Upper lobe of left lung (tissue), 6 donors: ENCODE results near the gene KLK2. TPM values are rescaled to one million over a fixed set of nuclear protein-coding genes. Genes with fewer than 3 reads are reported as not detected.

Experiments
- ATAC-seq, 2 donors: fragments of 200-7000 bp; cut with Tn5 transposase; one replicate each; pipeline ENCODE4 v1.9.1; 2022; ENCODE audit warnings: mild to moderate bottlenecking in 2 of 2, moderate library complexity in 2 of 2; ENCODE audit not compliant: low FRiP score in 2 of 2
- DNase-seq, 2 donors: peaks; one replicate each; pipeline ENCODE4 v3.0.0-alpha.2; 2019 to 2020
- H3K27ac ChIP-seq, 4 donors: fragments of 200-600 bp; sonication (generic); one replicate each; pipeline ENCODE4 v1.5.1; 2016 to 2019
- H3K27me3 ChIP-seq, 4 donors: fragments of 200-600 bp; sonication (generic); one replicate each; pipeline ENCODE4 v1.5.1; 2017 to 2019
- H3K36me3 ChIP-seq, 4 donors: fragments of 200-600 bp; sonication (generic); one replicate each; pipeline ENCODE4 v1.5.1; 2016 to 2019
- H3K4me1 ChIP-seq, 4 donors: fragments of 200-600 bp; sonication (generic); one replicate each; pipeline ENCODE4 v1.5.1; 2018 to 2019
- H3K4me3 ChIP-seq, 4 donors: fragments of 200-600 bp; sonication (generic); one replicate each; pipeline ENCODE4 v1.5.1; 2017 to 2019; ENCODE audit warnings: mild to moderate bottlenecking in 2 of 4, moderate library complexity in 1 of 4
- H3K9me3 ChIP-seq, 4 donors: fragments of 200-600 bp; sonication (generic); one replicate each; pipeline ENCODE4 v1.5.1; 2018 to 2019
- EP300 ChIP-seq, 4 donors: sonication (generic); formaldehyde crosslinking; IDR thresholded peaks; one replicate each; pipeline ENCODE4 v1.5.1; 2017; ENCODE audit warnings: antibody characterized with exemption in 4 of 4, control low read depth in 2 of 4
- POLR2A ChIP-seq, 4 donors: fragments of 450-650 bp; IDR thresholded peaks; one replicate each; pipeline ENCODE4 v1.5.1; 2016 to 2017; ENCODE audit warnings: antibody characterized with exemption in 4 of 4, mild to moderate bottlenecking in 2 of 4
- POLR2AphosphoS5 ChIP-seq, 2 donors: sonication (generic); formaldehyde crosslinking; IDR thresholded peaks; one replicate each; pipeline ENCODE4 v1.5.1; 2017; ENCODE audit warnings: antibody characterized with exemption in 2 of 2
- WGBS, 2 donors: methylation state at CpG; one replicate each; pipeline ENCODE4 v1.1.5; 2017 to 2018; 5-methylcytosine and 5-hydroxymethylcytosine counted together
- total RNA-seq, 6 donors: library from RNA; depleted of rRNA in 4 of 6; stranded (reverse); fragments of >200 nt in 4 of 6; gene quantifications; one replicate each; pipeline versions ENCODE4 v1.1.0 to v1.2.1, GENCODE V29; 2016 to 2021
- TF ChIP-seq, protein P1 (sequence below), 6 experiments: fragments of 450-650 bp in 4 of 6; fragments of 200-600 bp in 2 of 6; sonication (generic) in 2 of 6; IDR thresholded peaks; one replicate each; pipeline ENCODE4 v1.5.1; 2016 to 2019; ENCODE audit warnings: antibody characterized with exemption in 6 of 6
- donor health status: DM: no; HTN: no; CAD: no; lungs with moderate emphysema.
- donor health status: DM: no; HTN: yes; CAD: no; lungs with severe emphysema.

KLK2 gene
- total RNA-seq, 6 donors from 2014 or later, result not detected

- no peak for TF ChIP-seq EP300 (IDR thresholded peaks at IDR 0.05)
- TF ChIP-seq POLR2AphosphoS5 (IDR thresholded peaks at IDR 0.05), result no peak
- TF ChIP-seq, protein P1, sequence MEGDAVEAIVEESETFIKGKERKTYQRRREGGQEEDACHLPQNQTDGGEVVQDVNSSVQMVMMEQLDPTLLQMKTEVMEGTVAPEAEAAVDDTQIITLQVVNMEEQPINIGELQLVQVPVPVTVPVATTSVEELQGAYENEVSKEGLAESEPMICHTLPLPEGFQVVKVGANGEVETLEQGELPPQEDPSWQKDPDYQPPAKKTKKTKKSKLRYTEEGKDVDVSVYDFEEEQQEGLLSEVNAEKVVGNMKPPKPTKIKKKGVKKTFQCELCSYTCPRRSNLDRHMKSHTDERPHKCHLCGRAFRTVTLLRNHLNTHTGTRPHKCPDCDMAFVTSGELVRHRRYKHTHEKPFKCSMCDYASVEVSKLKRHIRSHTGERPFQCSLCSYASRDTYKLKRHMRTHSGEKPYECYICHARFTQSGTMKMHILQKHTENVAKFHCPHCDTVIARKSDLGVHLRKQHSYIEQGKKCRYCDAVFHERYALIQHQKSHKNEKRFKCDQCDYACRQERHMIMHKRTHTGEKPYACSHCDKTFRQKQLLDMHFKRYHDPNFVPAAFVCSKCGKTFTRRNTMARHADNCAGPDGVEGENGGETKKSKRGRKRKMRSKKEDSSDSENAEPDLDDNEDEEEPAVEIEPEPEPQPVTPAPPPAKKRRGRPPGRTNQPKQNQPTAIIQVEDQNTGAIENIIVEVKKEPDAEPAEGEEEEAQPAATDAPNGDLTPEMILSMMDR (IDR thresholded peaks at IDR 0.05), result no peak
- no peak for TF ChIP-seq POLR2A (IDR thresholded peaks at IDR 0.05)
- DNase-seq, result no peak
- H3K36me3 ChIP-seq, result no peaks in the 10 kb centered on the region
Observed at GRCh38 chr19:50882188-50882587, 8.9 kb downstream of the KLK2 start.

GRCh38 chr19:50889638-50890037 lies 16.4 kb downstream of the KLK2 start:
- ATAC-seq (no peak), DNase-seq (no peak)
- Histone ChIP-seq H3K4me3 (no peak overlapping the region), H3K9me3 (no peaks in the 10 kb centered on the region), H3K27me3 (no peaks in the 10 kb centered on the region), H3K4me1 (no peaks in the 10 kb centered on the region), H3K36me3 (no peaks in the 10 kb centered on the region), H3K27ac (no peak overlapping the region)
- WGBS, 2 donors, result 52 to 61% methylated on average over 3 of the region's 3 CpGs
- TF ChIP-seq POLR2A (IDR thresholded peaks at IDR 0.05) (no peak), POLR2AphosphoS5 (IDR thresholded peaks at IDR 0.05) (no peak), EP300 (IDR thresholded peaks at IDR 0.05) (no peak)
- TF ChIP-seq, protein P1 (IDR thresholded peaks at IDR 0.05), result no peak

More at GRCh38 chr19:50882188-50882587, 8.9 kb downstream of the KLK2 start:
- Histone ChIP-seq H3K27me3 (no peaks in the 10 kb centered on the region), H3K4me1 (no peaks in the 10 kb centered on the region), H3K27ac (no peak overlapping the region), H3K9me3 (no peaks in the 10 kb centered on the region), H3K4me3 (no peak overlapping the region)
- no peak for ATAC-seq
- 60 to 67% methylated on average over 3 of the region's 3 CpGs for WGBS, 2 donors

- WGBS, 2 donors, result 40 to 50% methylated on average over 5 of the region's 5 CpGs
- no peak overlapping the region for H3K4me3 ChIP-seq
- H3K27ac ChIP-seq, result no peak overlapping the region
- DNase-seq (no peak), ATAC-seq (no peak)
- H3K27me3 ChIP-seq, result no peaks in the 10 kb centered on the region
- no peaks in the 10 kb centered on the region for H3K4me1 ChIP-seq
- H3K9me3 ChIP-seq, result no peaks in the 10 kb centered on the region
- TF ChIP-seq POLR2AphosphoS5 (IDR thresholded peaks at IDR 0.05) (no peak), POLR2A (IDR thresholded peaks at IDR 0.05) (no peak), EP300 (IDR thresholded peaks at IDR 0.05) (no peak)
- TF ChIP-seq, protein P1 (IDR thresholded peaks at IDR 0.05), result no peak
- H3K36me3 ChIP-seq, result no peaks in the 10 kb centered on the region
Observed at GRCh38 chr19:50890422-50891252, 17.4 kb downstream of the KLK2 start.

DNA sequence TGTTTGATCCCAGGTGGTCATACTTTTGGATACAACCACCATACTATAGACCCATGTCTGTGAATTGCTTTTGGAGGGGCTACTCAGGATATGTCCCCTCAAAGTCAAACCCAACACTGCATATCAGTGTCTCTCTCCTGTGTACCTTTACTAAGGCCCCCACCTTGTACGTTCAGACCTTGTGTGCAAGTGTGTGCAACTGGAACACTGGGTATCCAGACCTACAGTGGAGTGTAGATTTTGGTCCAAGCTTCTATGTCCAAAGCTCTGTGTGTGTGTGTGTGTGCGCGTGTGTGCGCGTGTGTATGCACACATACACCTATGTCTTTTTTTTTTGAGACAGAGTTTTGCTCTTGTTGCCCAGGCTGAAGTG lies 18.0 kb downstream of the KLK2 start:
- H3K4me1 ChIP-seq, result no peaks in the 10 kb centered on the region
- WGBS, 2 donors, result 85% methylated on average over 5 of the region's 5 CpGs
- no peaks in the 10 kb centered on the region for H3K36me3 ChIP-seq
- ATAC-seq, result no peak
- H3K4me3 ChIP-seq, result no peak overlapping the region
- H3K27ac ChIP-seq, result no peak overlapping the region
- H3K27me3 ChIP-seq, result no peaks in the 10 kb centered on the region
- TF ChIP-seq, protein P1 (IDR thresholded peaks at IDR 0.05), result no peak
- TF ChIP-seq POLR2AphosphoS5 (IDR thresholded peaks at IDR 0.05), result no peak
- no peak for TF ChIP-seq POLR2A (IDR thresholded peaks at IDR 0.05)
- no peaks in the 10 kb centered on the region for H3K9me3 ChIP-seq
- no peak for DNase-seq
